H7 (cell line): Measurements from ENCODE around the gene AKT1. TPM values are rescaled to one million over a fixed set of nuclear protein-coding genes. Genes with fewer than 3 reads are reported as not detected.

Experiments used
- DNase-seq: peaks from one replicate; pipeline ENCODE4 v3.0.0; 2012
- H3K27me3 ChIP-seq: 2 replicates; pipeline ENCODE4 v1.6.0; 2011; ENCODE audit warnings: mild to moderate bottlenecking, low read length; ENCODE audit not compliant: control insufficient read depth, insufficient read depth
- H3K36me3 ChIP-seq: replicated peaks from 2 replicates; pipeline ENCODE4 v1.5.1; 2011; ENCODE audit warnings: low read length; ENCODE audit not compliant: control insufficient read depth, insufficient read depth
- H3K4me3 ChIP-seq: 2 replicates; pipeline ENCODE4 v1.5.1; 2011; ENCODE audit warnings: low read depth, mild to moderate bottlenecking, control low read depth, low read length, moderate library complexity; ENCODE audit not compliant: insufficient read depth
- total RNA-seq: library from RNA; depleted of rRNA; stranded (reverse); fragments of >200 nt; shearing (Covaris generic); gene quantifications from 2 replicates; pipeline ENCODE4 v1.2.3, GENCODE V29; 2014

Gene AKT1
- total RNA-seq, 1 experiment from 2014 or later: 165 TPM

- Histone ChIP-seq H3K36me3 (peaks cover 4% of the 10 kb centered on the region), H3K4me3 (no peak overlapping the region), H3K27me3 (no peaks in the 10 kb centered on the region)
- no peak for DNase-seq
These were observed 51.8 kb downstream of the AKT1 start for GRCh38 chr14:104743461-104744380.

GRCh38 chr14:104742586-104743455 lies 52.7 kb downstream of the AKT1 start:
- peak; percentile 52 for DNase-seq
- no peak overlapping the region for H3K4me3 ChIP-seq
- H3K27me3 ChIP-seq: no peaks in the 10 kb centered on the region
- H3K36me3 ChIP-seq: peaks cover 4% of the 10 kb centered on the region

DNA sequence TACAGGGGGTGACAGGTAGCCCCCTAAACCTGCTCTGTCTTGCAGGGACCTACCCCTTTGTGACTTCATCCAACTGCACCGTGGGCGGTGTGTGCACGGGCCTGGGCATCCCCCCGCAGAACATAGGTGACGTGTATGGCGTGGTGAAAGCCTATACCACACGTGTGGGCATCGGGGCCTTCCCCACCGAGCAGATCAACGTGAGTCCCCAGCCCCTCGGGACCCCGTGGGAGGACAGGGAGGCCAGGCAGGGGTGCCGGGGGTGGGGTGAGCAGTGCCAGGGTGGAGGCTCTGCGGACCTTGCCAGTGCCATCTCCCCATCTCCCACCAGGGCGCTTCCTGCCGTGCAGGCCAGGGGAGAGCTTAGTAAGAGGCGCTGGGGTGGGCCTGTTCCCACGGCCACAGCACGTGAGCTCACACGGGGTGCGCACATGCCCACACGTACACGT lies 53.7 kb downstream of the AKT1 start:
- Histone ChIP-seq H3K27me3 (no peaks in the 10 kb centered on the region), H3K36me3 (peaks cover 4% of the 10 kb centered on the region), H3K4me3 (no peak overlapping the region)
- DNase-seq: no peak

DNA sequence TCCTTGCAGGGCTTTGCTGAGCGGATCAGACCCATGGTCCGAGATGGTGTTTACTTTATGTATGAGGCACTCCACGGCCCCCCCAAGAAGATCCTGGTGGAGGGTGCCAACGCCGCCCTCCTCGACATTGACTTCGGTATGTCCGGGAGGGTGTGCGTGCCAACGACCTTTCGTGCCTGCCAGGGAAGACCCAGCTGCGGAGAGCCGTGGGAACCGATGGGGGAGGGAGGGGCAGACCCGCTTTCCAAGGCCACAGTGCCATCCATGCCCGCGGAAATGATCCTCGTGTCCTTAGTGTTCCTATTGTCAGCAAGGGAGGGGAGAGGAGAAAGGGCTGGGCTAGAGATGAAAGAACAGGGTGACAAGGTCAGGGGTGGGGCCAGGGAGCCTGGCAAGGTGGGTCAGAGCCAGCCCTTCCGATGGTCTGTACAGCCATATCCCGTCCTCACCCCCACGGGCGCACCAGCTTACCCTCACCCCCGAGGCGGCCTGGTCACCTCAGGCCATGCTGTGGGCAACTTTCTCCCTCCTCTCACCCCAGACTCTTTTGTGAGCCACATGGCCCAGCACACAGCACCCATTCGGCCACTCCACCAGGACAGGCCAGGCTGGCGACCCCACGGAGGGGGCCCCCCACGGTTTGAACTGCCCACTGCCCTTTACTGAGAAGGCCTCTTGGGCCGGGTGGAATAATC lies 54.3 kb downstream of the AKT1 start:
- peak; percentile 57 for DNase-seq
- Histone ChIP-seq H3K36me3 (peaks cover 4% of the 10 kb centered on the region), H3K4me3 (no peak overlapping the region), H3K27me3 (no peaks in the 10 kb centered on the region)

- H3K4me3 ChIP-seq: no peak overlapping the region
- peaks cover 4% of the 10 kb centered on the region for H3K36me3 ChIP-seq
- DNase-seq: peak; percentile 52
- no peaks in the 10 kb centered on the region for H3K27me3 ChIP-seq
These were observed 55.7 kb downstream of the AKT1 start for GRCh38 chr14:104739546-104740516.

DNA sequence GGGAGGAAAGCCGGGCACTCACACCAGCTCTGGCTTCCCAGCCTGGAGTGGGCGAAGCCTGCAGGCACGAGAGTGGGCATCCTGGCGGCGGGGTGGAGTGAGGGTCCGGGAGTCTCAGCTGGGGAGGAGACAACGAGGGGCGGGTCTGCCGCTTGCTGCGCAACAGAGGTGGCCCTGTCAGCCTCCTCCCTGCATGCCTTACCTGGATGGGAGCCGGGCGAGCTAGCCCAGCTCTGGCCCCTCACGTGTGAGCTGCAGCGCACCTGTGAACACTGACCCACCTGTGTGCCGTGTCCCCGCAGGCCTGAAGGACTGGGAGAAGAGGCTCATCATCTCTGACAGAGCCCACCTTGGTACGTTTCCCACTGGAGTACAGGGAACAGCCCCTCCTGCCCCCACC lies 56.5 kb downstream of the AKT1 start:
- no peaks in the 10 kb centered on the region for H3K27me3 ChIP-seq
- no peak overlapping the region for H3K4me3 ChIP-seq
- H3K36me3 ChIP-seq: peaks cover 4% of the 10 kb centered on the region
- DNase-seq: peak; percentile 58

DNA sequence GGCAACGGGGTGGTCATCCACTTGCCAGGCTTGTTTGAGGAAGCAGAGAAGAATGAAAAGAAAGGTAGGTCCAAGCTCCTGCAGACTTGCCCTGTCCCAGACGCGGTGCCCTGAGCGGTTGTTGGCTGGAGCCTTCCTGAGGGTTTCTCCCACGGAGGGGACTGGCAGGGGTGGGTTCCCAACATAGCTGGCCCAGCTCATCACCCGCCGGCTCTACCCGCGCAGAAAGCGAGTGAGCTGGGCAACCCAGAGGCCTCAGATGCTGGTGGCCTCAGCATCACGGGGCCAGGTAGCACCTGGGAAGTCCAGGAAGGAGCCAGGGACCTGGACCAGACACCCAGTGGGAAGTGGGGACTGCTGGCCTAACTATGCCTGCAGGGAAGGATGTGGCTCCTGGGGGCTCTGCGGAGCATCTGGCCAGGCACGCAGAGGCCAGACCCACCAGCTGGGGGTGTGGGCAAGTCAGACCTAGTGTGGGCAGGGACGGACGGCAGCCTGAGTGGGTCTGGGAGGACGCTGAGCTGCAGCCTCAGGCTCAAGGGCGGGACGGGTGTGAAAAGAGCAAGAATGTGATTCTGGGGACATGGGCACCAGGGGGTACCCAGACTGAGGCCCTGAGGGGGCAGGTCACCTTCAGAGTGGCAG lies 57.1 kb downstream of the AKT1 start:
- H3K27me3 ChIP-seq: no peaks in the 10 kb centered on the region

GRCh38 chr14:104735830-104736642 lies 59.5 kb downstream of the AKT1 start:
- DNase-seq: peak; percentile 70
- Histone ChIP-seq H3K36me3 (peaks cover 4% of the 10 kb centered on the region), H3K4me3 (no peak overlapping the region), H3K27me3 (no peaks in the 10 kb centered on the region)

More for the DNA sequence above, 57.1 kb downstream of the AKT1 start:
- Histone ChIP-seq H3K4me3 (no peak overlapping the region), H3K36me3 (peaks cover 4% of the 10 kb centered on the region)
- peak; percentile 55 for DNase-seq

- Histone ChIP-seq H3K27me3 (no peaks in the 10 kb centered on the region), H3K36me3 (peaks cover 3% of the 10 kb centered on the region)
- peak; percentile 67 for DNase-seq
These were observed 60.4 kb downstream of the AKT1 start for GRCh38 chr14:104734991-104735779.

DNA sequence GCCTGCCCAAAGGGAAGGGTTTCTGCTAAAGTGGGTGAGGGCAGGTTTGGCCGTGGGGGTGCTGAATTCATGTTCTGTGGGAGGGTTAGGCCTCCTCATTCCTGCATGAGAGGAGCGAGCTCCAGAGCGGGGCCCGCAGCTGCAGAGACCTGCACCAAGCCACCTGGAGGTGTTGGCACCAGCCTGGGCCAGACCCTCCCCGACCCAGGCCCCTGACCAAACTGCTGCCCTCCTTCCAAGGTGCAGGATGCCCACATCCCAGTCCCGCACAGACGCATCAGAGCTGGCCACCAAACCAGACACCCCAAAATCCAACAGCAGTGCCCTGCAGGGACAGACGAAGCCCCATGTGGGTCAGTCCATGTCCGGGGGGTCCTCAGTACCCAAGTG lies 61.0 kb downstream of the AKT1 start:
- Histone ChIP-seq H3K36me3 (no peaks in the 10 kb centered on the region), H3K27me3 (no peaks in the 10 kb centered on the region), H3K4me3 (no peak overlapping the region)
- no peak for DNase-seq

More at GRCh38 chr14:104734991-104735779, 60.4 kb downstream of the AKT1 start:
- H3K4me3 ChIP-seq: no peak overlapping the region

DNA sequence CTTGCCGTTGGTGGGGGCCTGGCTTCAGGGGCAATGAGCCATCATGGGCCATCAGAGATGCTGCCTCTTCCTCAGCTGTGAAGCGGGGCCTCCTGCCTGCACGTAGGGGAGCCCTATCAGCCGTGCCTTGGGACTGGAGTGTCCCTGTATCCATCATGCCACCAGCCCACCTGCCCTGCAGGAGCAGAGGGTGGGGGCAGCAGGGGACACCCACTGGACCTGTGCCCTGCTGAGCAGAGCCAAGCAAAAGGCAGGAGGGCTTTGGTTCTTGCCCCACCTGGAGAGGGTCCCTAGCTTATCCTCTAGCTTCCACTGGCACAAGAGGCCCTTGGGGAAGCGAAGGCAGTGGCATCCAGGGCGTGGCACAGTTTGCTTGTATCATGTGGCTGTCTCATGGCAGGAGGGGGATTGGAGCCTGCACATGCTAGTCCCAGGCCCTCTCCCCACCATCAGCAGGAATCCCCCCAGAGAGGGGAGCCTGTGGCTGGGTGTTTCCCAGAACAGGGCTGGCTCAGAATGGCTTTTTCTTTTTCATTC lies 61.4 kb downstream of the AKT1 start:
- H3K4me3 ChIP-seq: no peak overlapping the region
- H3K27me3 ChIP-seq: no peaks in the 10 kb centered on the region
- peak; percentile 54 for DNase-seq
- no peaks in the 10 kb centered on the region for H3K36me3 ChIP-seq
